Fibroblast of lung (primary cell): ENCODE data around the gene RIF1. TPM values are rescaled to one million over a fixed set of nuclear protein-coding genes. Genes with fewer than 3 reads are reported as not detected.

ENCODE experiments used
- DNase-seq, 2 donors: peaks; one replicate each; pipeline versions ENCODE4 v3.0.0 to v3.0.0-alpha.2; 2010; ENCODE audit warnings: low read depth in 2 of 2
- H2AFZ ChIP-seq: 2 replicates; pipeline ENCODE4 v1.5.1; 2012; ENCODE audit warnings: low read length, control low read depth, inconsistent platforms
- H3K27ac ChIP-seq: 2 replicates; pipeline ENCODE4 v1.5.1; 2011; ENCODE audit warnings: low read length, control low read depth; ENCODE audit not compliant: insufficient read depth
- H3K27me3 ChIP-seq: 2 replicates; pipeline ENCODE4 v1.5.1; 2011; ENCODE audit warnings: mild to moderate bottlenecking, low read length; ENCODE audit not compliant: control insufficient read depth, insufficient read depth
- H3K36me3 ChIP-seq: 2 replicates; pipeline ENCODE4 v1.5.1; 2011; ENCODE audit warnings: low read length; ENCODE audit not compliant: control insufficient read depth, insufficient read depth
- H3K4me1 ChIP-seq: 2 replicates; pipeline ENCODE4 v1.5.1; 2011; ENCODE audit warnings: low read length; ENCODE audit not compliant: control insufficient read depth, insufficient read depth; ENCODE audit errors: extremely low read depth
- H3K4me2 ChIP-seq: 2 replicates; pipeline ENCODE4 v1.5.1; 2011; ENCODE audit warnings: low read length, control low read depth; ENCODE audit not compliant: insufficient read depth; ENCODE audit errors: extremely low read depth
- H3K4me3 ChIP-seq, 4 experiments: fragments of 200-600 bp in 1 of 4; sonication (generic) in 1 of 4; replicated peaks in 1 of 4; 2 replicates each; pipeline ENCODE4 v1.5.1; 2011 to 2016; ENCODE audit warnings: low read length in 4 of 4, low read depth in 3 of 4, mild to moderate bottlenecking in 3 of 4, control low read depth in 2 of 4, inconsistent platforms in 1 of 4, mixed read lengths in 1 of 4; ENCODE audit not compliant: insufficient read depth in 1 of 4; ENCODE audit errors: control extremely low read depth in 1 of 4
- H3K79me2 ChIP-seq: 2 replicates; pipeline ENCODE4 v1.5.1; 2012; ENCODE audit warnings: mild to moderate bottlenecking, low read length, inconsistent platforms; ENCODE audit not compliant: control insufficient read depth, insufficient read depth
- H3K9ac ChIP-seq: 2 replicates; pipeline ENCODE4 v1.5.1; 2011; ENCODE audit warnings: mild to moderate bottlenecking, low read length, control low read depth; ENCODE audit not compliant: insufficient read depth
- H3K9me3 ChIP-seq: 2 replicates; pipeline ENCODE4 v1.5.1; 2012; ENCODE audit warnings: low read depth, low read length; ENCODE audit not compliant: control insufficient read depth, insufficient read depth
- H4K20me1 ChIP-seq: 2 replicates; pipeline ENCODE4 v1.5.1; 2011; ENCODE audit warnings: low read length; ENCODE audit not compliant: control insufficient read depth, insufficient read depth; ENCODE audit errors: extremely low read depth
- CTCF ChIP-seq, 2 donors: IDR thresholded peaks in 1 of 2; conservative IDR thresholded peaks in 1 of 2; 1 replicate in 1 of 2; 2 replicates in 1 of 2; pipeline ENCODE4 v1.5.1; 2011 to 2012; ENCODE audit warnings: low read length in 2 of 2, control low read depth in 1 of 2, inconsistent platforms in 1 of 2, low read depth in 1 of 2, mild to moderate bottlenecking in 1 of 2
- EZH2 ChIP-seq: IDR thresholded peaks from 2 replicates; pipeline ENCODE4 v1.5.1; 2012; ENCODE audit warnings: low read length, control low read depth, mild to moderate bottlenecking; ENCODE audit errors: missing control alignments
- polyA plus RNA-seq, 2 donors: library from polyadenylated mRNA; depleted of rRNA in 1 of 2; stranded (reverse) in 1 of 2; unstranded in 1 of 2; fragments of >200 nt; gene quantifications; 2 replicates each; pipeline ENCODE4 v1.2.1, GENCODE V29; 2011 to 2012; ENCODE audit warnings: missing spikeins in 1 of 2
- total RNA-seq: library from RNA; depleted of rRNA; stranded (reverse); fragments of >200 nt; gene quantifications from 2 replicates; pipeline ENCODE4 v1.2.1, GENCODE V29; 2014

Gene RIF1
- total and polyA plus RNA-seq, 2 donors (not counting 1 experiment from before 2014, with no cell fraction given): 14.8 to 36.5 TPM

GRCh38 chr2:151379169-151379568 lies 30.5 kb upstream of the RIF1 start:
- Histone ChIP-seq H2AFZ (no peak overlapping the region), H3K4me3 (no peak overlapping the region), H3K79me2 (no peaks in the 10 kb centered on the region), H3K9me3 (no peaks in the 10 kb centered on the region), H4K20me1 (no peaks in the 10 kb centered on the region), H3K4me2 (no peak overlapping the region), H3K27me3 (no peaks in the 10 kb centered on the region), H3K9ac (no peak overlapping the region), H3K27ac (peak overlapping the region; percentile 44), H3K4me1 (peaks cover 2% of the 10 kb centered on the region), H3K36me3 (no peaks in the 10 kb centered on the region)
- TF ChIP-seq CTCF (conservative IDR thresholded peaks at IDR 0.05 in 1 of 2, IDR thresholded peaks at IDR 0.05 in 1 of 2; ENCODE audit: low read depth in 1 of 2, low read length in 2 of 2): no peak
- TF ChIP-seq EZH2: no peak
- DNase-seq: peak; percentile 12 to 83

- H3K36me3 ChIP-seq: no peaks in the 10 kb centered on the region
- no peaks in the 10 kb centered on the region for H4K20me1 ChIP-seq
- H3K9ac ChIP-seq: no peak overlapping the region
- H3K79me2 ChIP-seq: no peaks in the 10 kb centered on the region
- no peak overlapping the region for H3K4me3 ChIP-seq
- no peak overlapping the region for H2AFZ ChIP-seq
- peaks cover 2% of the 10 kb centered on the region for H3K4me1 ChIP-seq
- TF ChIP-seq EZH2 (no peak), CTCF (conservative IDR thresholded peaks at IDR 0.05 in 1 of 2, IDR thresholded peaks at IDR 0.05 in 1 of 2; ENCODE audit: low read depth in 1 of 2, low read length in 2 of 2) (no peak)
- no peak overlapping the region for H3K4me2 ChIP-seq
- DNase-seq: no peak
- H3K9me3 ChIP-seq: no peaks in the 10 kb centered on the region
- H3K27ac ChIP-seq: no peak overlapping the region
- H3K27me3 ChIP-seq: no peaks in the 10 kb centered on the region
Measured at GRCh38 chr2:151380580-151381235, 29.0 kb upstream of the RIF1 start.

- Histone ChIP-seq H4K20me1 (no peaks in the 10 kb centered on the region), H3K9me3 (no peaks in the 10 kb centered on the region), H3K27me3 (no peaks in the 10 kb centered on the region), H3K4me2 (no peak overlapping the region), H3K79me2 (no peaks in the 10 kb centered on the region), H2AFZ (peak overlapping the region; percentile 30), H3K4me3 (no peak overlapping the region), H3K36me3 (no peaks in the 10 kb centered on the region), H3K4me1 (peaks cover 2% of the 10 kb centered on the region), H3K9ac (no peak overlapping the region), H3K27ac (peak overlapping the region; percentile 6)
- TF ChIP-seq CTCF (conservative IDR thresholded peaks at IDR 0.05 in 1 of 2, IDR thresholded peaks at IDR 0.05 in 1 of 2; ENCODE audit: low read depth in 1 of 2, low read length in 2 of 2) (no peak), EZH2 (no peak)
- DNase-seq: peak; percentile 70 to 73
Measured at GRCh38 chr2:151381266-151381665, 28.4 kb upstream of the RIF1 start.
